HepG2 (cell line): Measurements from ENCODE around the gene FPGS. TPM values are rescaled to one million over a fixed set of nuclear protein-coding genes. Genes with fewer than 3 reads are reported as not detected.

Experiments
- AKNA ChIP-seq: sonication (generic); formaldehyde crosslinking; IDR thresholded peaks from 2 replicates; pipeline ENCODE4 v1.4.0; 2020; ENCODE audit warnings: missing genetic modification reagents, borderline replicate concordance
- CCAR2 ChIP-seq: fragments of 200-400 bp; formaldehyde crosslinking; optimal IDR thresholded peaks from 2 replicates; pipeline ENCODE3; 2018; ENCODE audit warnings: low read depth, mild to moderate bottlenecking, low read length, moderate library complexity
- DDIT3 ChIP-seq: sonication (generic); formaldehyde crosslinking; IDR thresholded peaks from 2 replicates; pipeline ENCODE4 v1.4.0; 2020; ENCODE audit warnings: mild to moderate bottlenecking, missing genetic modification reagents
- FOXK2 ChIP-seq: fragments of 450-650 bp; IDR thresholded peaks from 2 replicates; pipeline ENCODE4 v1.6.1; 2016
- HMG20B ChIP-seq: conservative IDR thresholded peaks from 2 replicates; pipeline ENCODE4 v1.6.1; 2016; ENCODE audit warnings: missing genetic modification reagents, missing compliant biosample characterization
- KDM4B ChIP-seq: sonication (generic); formaldehyde crosslinking; IDR thresholded peaks from 2 replicates; pipeline ENCODE4 v1.4.0; 2020; ENCODE audit warnings: missing genetic modification reagents
- MXD1 ChIP-seq: sonication (generic); formaldehyde crosslinking; IDR thresholded peaks from 2 replicates; pipeline ENCODE4 v1.4.0; 2020; ENCODE audit warnings: mild to moderate bottlenecking, missing genetic modification reagents
- PTBP1 ChIP-seq: fragments of 200-400 bp; formaldehyde crosslinking; IDR thresholded peaks from 2 replicates; pipeline ENCODE4 v1.6.1; 2018; ENCODE audit warnings: low read length, low read depth; ENCODE audit not compliant: poor library complexity, severe bottlenecking
- SOX6 ChIP-seq, 2 experiments: fragments of 450-650 bp in 1 of 2; sonication (generic) in 1 of 2; formaldehyde crosslinking in 1 of 2; IDR thresholded peaks; 2 replicates each; pipeline versions ENCODE4 v1.4.0 to v1.6.1; 2017 to 2020; ENCODE audit warnings: antibody characterized with exemption in 1 of 2, mild to moderate bottlenecking in 1 of 2, missing genetic modification reagents in 1 of 2
- SYNCRIP ChIP-seq: fragments of 200-400 bp; formaldehyde crosslinking; IDR thresholded peaks from 2 replicates; pipeline ENCODE4 v1.6.1; 2018; ENCODE audit warnings: mild to moderate bottlenecking, low read depth, low read length; ENCODE audit not compliant: insufficient read depth
- TBX2 ChIP-seq: sonication (generic); formaldehyde crosslinking; IDR thresholded peaks from 2 replicates; pipeline ENCODE4 v1.5.0; 2020; ENCODE audit warnings: missing genetic modification reagents, mild to moderate bottlenecking, borderline replicate concordance
- ZFYVE20 ChIP-seq: sonication (generic); formaldehyde crosslinking; IDR thresholded peaks from 2 replicates; pipeline ENCODE4 v1.8.0; 2023; ENCODE audit warnings: low read depth, mild to moderate bottlenecking, moderate library complexity, missing genetic modification reagents, borderline replicate concordance
- ZKSCAN1 ChIP-seq: fragments of 150-350 bp; IDR thresholded peaks from 2 replicates; pipeline ENCODE4 v1.6.1; 2014; ENCODE audit warnings: low read length
- ZNF253 ChIP-seq: sonication (generic); formaldehyde crosslinking; IDR thresholded peaks from 2 replicates; pipeline ENCODE4 v1.8.0; 2022; ENCODE audit warnings: mild to moderate bottlenecking, missing genetic modification reagents, borderline replicate concordance
- ZNF383 ChIP-seq: sonication (generic); formaldehyde crosslinking; IDR thresholded peaks from 2 replicates; pipeline ENCODE4 v1.4.0; 2020; ENCODE audit warnings: missing genetic modification reagents, mild to moderate bottlenecking, borderline replicate concordance
- ZNF512B ChIP-seq: sonication (generic); formaldehyde crosslinking; IDR thresholded peaks from 2 replicates; pipeline ENCODE4 v1.5.1; 2020; ENCODE audit warnings: missing genetic modification reagents, mild to moderate bottlenecking, borderline replicate concordance
- ZNF580 ChIP-seq: IDR thresholded peaks from 2 replicates; pipeline ENCODE4 v1.6.1; 2016; ENCODE audit warnings: low read depth, borderline replicate concordance
- polyA plus RNA-seq, 8 experiments: library from polyadenylated mRNA; depleted of rRNA in 3 of 8; stranded (reverse) in 7 of 8; unstranded in 1 of 8; fragments of >200 nt; fragmentation: Illumina TruSeq in 4 of 8; extraction: Trizol in 4 of 8; gene quantifications; 2 replicates each; pipeline versions ENCODE4 v1.2.1 to v1.2.3, GENCODE V29; 2011 to 2016; ENCODE audit warnings: low read depth in 4 of 8, missing spikeins in 1 of 8, mixed read lengths in 1 of 8; ENCODE audit not compliant: insufficient read depth in 1 of 8
- total RNA-seq, 5 experiments: library from RNA; depleted of rRNA; stranded (reverse); fragments of >200 nt; fragmentation: Illumina TruSeq; extraction: Trizol; gene quantifications; 2 replicates each; pipeline ENCODE4 v1.2.3, GENCODE V29; 2016; ENCODE audit warnings: low read depth in 1 of 5

Gene FPGS
- total and polyA plus RNA-seq, 2 of the 13 experiments (the other 11 are each of a cell fraction or from before 2014, with no cell fraction given): 35.6 to 36.8 TPM

GRCh38 chr9:127785023-127785932 is 17.4 kb upstream of the FPGS start (continued):
- no peak for TF ChIP-seq SOX6 (IDR thresholded peaks at IDR 0.05)
- TF ChIP-seq SOX6 (CRISPR knock-in tag; IDR thresholded peaks at IDR 0.05): no peak
- TF ChIP-seq HMG20B (CRISPR knock-in tag): no peak
- TF ChIP-seq PTBP1: no peak
- no peak for TF ChIP-seq ZNF580 (CRISPR knock-in tag)
- no peak for TF ChIP-seq SYNCRIP
- TF ChIP-seq DDIT3 (CRISPR knock-in tag): no peak
- no peak for TF ChIP-seq ZNF383 (CRISPR knock-in tag)
- TF ChIP-seq ZNF253 (CRISPR knock-in tag): no peak
- TF ChIP-seq CCAR2: no peak
- no peak for TF ChIP-seq AKNA (CRISPR knock-in tag)
- TF ChIP-seq KDM4B (CRISPR knock-in tag): no peak
- TF ChIP-seq TBX2 (CRISPR knock-in tag): no peak; the same call in 1 of the 2 replicates
- no peak for TF ChIP-seq ZKSCAN1
- no peak for TF ChIP-seq ZNF512B (CRISPR knock-in tag)
- TF ChIP-seq ZFYVE20 (CRISPR knock-in tag): no peak
- TF ChIP-seq FOXK2: no peak
- no peak for TF ChIP-seq MXD1 (CRISPR knock-in tag)
